Mucosa of rectum (tissue), 2 donors: ENCODE results near the gene SMARCC1.
"Not testable (repeated sequence)": the region's sequence is repeated elsewhere in the genome, so short reads cannot be mapped to it uniquely, and the experiment has no call there.

Experiments
- H3K27ac ChIP-seq, 2 donors: one replicate each; pipeline ENCODE4 v1.7.0; 2013; ENCODE audit warnings: inconsistent platforms in 2 of 2, low read depth in 2 of 2, low read length in 2 of 2
- H3K27me3 ChIP-seq, 2 donors: one replicate each; pipeline ENCODE4 v1.7.0; 2013; ENCODE audit warnings: low read length in 2 of 2; ENCODE audit not compliant: control insufficient read depth in 2 of 2, insufficient read depth in 2 of 2
- H3K36me3 ChIP-seq, 2 donors: one replicate each; pipeline ENCODE4 v1.7.0; 2013; ENCODE audit warnings: low read length in 2 of 2; ENCODE audit not compliant: control insufficient read depth in 2 of 2, insufficient read depth in 2 of 2
- H3K4me1 ChIP-seq, 2 donors: one replicate each; pipeline ENCODE4 v1.7.0; 2013; ENCODE audit warnings: low read length in 2 of 2, mild to moderate bottlenecking in 1 of 2; ENCODE audit not compliant: control insufficient read depth in 2 of 2, insufficient read depth in 2 of 2
- H3K4me3 ChIP-seq, 2 donors: one replicate each; pipeline ENCODE4 v1.7.0; 2013; ENCODE audit warnings: low read length in 2 of 2
- H3K9ac ChIP-seq, 2 donors: one replicate each; pipeline ENCODE4 v1.7.0; 2013; ENCODE audit warnings: low read length in 2 of 2, low read depth in 1 of 2, mild to moderate bottlenecking in 1 of 2
- H3K9me3 ChIP-seq, 2 donors: one replicate each; pipeline ENCODE4 v1.7.0; 2013; ENCODE audit warnings: low read length in 2 of 2; ENCODE audit not compliant: control insufficient read depth in 2 of 2
- donor health status: healthy.
- donor health status: Normal muscosa, but diverticular disease.

SMARCC1 gene

GRCh38 chr3:47743855-47744254, 37.8 kb downstream of the SMARCC1 start:
- no peaks in the 10 kb centered on the region for H3K4me1 ChIP-seq
- H3K9ac ChIP-seq: no peak overlapping the region
- H3K27ac ChIP-seq: no peak overlapping the region
- H3K27me3 ChIP-seq: no peaks in the 10 kb centered on the region
- H3K9me3 ChIP-seq: no peaks in the 10 kb centered on the region
- H3K4me3 ChIP-seq: no peak overlapping the region
- peaks cover 7 to 11% of the 10 kb centered on the region in 2 donors for H3K36me3 ChIP-seq

- not testable (repeated sequence) for H3K9ac ChIP-seq, H3K27ac ChIP-seq, H3K4me3 ChIP-seq, H3K27me3 ChIP-seq, H3K9me3 ChIP-seq, H3K4me1 ChIP-seq
- H3K36me3 ChIP-seq: peaks cover 7 to 11% of the 10 kb centered on the region in 2 donors
Measured at GRCh38 chr3:47743352-47743751, 38.3 kb downstream of the SMARCC1 start.

DNA sequence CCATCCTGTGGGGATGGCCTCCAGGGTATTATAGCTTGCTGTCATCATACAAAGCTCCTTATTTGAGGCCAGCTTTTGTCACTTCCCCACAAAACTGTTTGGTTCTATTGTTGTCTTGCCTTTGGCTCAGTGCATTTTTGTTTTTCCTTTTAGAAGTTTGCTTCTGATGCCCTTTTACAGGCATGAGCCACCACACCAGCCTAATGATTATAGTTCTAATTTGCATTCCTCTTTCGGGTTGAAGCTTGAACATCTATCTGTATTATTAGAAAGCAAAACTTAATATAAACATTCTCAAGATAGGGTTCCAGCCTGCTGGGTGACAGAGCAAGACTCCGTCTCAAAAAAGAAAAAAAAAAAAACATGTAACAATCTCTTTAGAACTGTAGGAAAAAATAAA, 39.8 kb downstream of the SMARCC1 start:
- Histone ChIP-seq H3K9ac (no peak overlapping the region), H3K36me3 (peaks cover 7 to 14% of the 10 kb centered on the region in 2 donors), H3K27me3 (no peaks in the 10 kb centered on the region), H3K27ac (no peak overlapping the region), H3K9me3 (no peaks in the 10 kb centered on the region), H3K4me3 (no peak overlapping the region), H3K4me1 (no peaks in the 10 kb centered on the region)

DNA sequence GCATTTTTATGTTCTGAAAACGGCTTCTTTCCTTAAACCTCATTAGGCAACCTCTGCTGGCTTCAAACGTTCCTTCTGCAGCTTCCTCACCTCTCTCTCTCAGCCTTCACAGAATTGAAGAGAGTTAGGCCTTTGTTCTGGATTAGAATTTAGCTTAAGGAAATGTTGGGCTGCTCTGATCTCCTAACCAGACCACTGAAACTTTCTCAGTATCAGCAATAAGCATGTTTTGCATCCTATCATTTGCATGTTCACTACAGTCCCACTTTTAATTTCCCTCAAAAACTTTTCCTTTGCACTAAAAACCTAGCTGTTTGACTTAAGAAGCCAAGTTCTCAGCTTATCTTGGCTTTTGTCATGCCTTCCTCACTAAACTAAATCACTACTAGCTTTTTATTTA, 49.5 kb downstream of the SMARCC1 start:
- H3K9ac ChIP-seq: no peak overlapping the region
- H3K4me3 ChIP-seq: no peak overlapping the region
- H3K36me3 ChIP-seq: peaks cover 36% of the 10 kb centered on the region in 2 donors
- no peak overlapping the region for H3K27ac ChIP-seq
- H3K9me3 ChIP-seq: no peaks in the 10 kb centered on the region
- H3K4me1 ChIP-seq: peaks cover 0 to 2% of the 10 kb centered on the region in 2 donors
- no peaks in the 10 kb centered on the region for H3K27me3 ChIP-seq

- H3K36me3 ChIP-seq: peaks cover 44 to 45% of the 10 kb centered on the region in 2 donors
- H3K4me3 ChIP-seq: no peak overlapping the region
- H3K9ac ChIP-seq: no peak overlapping the region
- peaks cover 0 to 2% of the 10 kb centered on the region in 2 donors for H3K4me1 ChIP-seq
- no peaks in the 10 kb centered on the region for H3K9me3 ChIP-seq
- H3K27ac ChIP-seq: no peak overlapping the region
- no peaks in the 10 kb centered on the region for H3K27me3 ChIP-seq
Measured at GRCh38 chr3:47731061-47731460, 50.6 kb downstream of the SMARCC1 start.

DNA sequence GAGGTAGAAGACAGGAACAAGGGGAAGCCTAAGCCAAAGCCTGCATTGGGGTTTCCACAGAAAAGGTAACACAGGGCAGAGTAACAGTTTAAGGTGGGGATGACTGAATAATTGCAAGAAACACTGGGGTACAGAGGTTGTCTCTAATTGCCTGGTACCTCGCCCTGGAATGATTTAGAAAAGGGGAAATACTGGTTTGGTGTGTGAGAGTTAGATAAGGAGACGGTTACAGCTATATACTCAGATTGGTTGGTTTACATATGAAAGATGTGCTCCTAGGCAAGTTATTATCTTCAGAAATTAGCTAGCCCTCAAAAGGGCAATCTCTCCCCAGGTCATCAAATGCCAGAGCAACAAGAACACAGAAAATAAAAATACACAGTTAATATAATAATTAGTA, 58.8 kb downstream of the SMARCC1 start:
- H3K27ac ChIP-seq: no peak overlapping the region
- H3K9ac ChIP-seq: no peak overlapping the region
- peaks cover 13 to 24% of the 10 kb centered on the region in 2 donors for H3K36me3 ChIP-seq
- H3K4me3 ChIP-seq: no peak overlapping the region
- no peaks in the 10 kb centered on the region for H3K27me3 ChIP-seq
- H3K4me1 ChIP-seq: no peaks in the 10 kb centered on the region
- no peaks in the 10 kb centered on the region for H3K9me3 ChIP-seq

- not testable (repeated sequence) for H3K27ac ChIP-seq, H3K9ac ChIP-seq, H3K4me1 ChIP-seq, H3K9me3 ChIP-seq, H3K27me3 ChIP-seq, H3K4me3 ChIP-seq
- H3K36me3 ChIP-seq: peaks cover 10 to 30% of the 10 kb centered on the region in 2 donors
Measured at GRCh38 chr3:47717448-47717847, 64.2 kb downstream of the SMARCC1 start.

DNA sequence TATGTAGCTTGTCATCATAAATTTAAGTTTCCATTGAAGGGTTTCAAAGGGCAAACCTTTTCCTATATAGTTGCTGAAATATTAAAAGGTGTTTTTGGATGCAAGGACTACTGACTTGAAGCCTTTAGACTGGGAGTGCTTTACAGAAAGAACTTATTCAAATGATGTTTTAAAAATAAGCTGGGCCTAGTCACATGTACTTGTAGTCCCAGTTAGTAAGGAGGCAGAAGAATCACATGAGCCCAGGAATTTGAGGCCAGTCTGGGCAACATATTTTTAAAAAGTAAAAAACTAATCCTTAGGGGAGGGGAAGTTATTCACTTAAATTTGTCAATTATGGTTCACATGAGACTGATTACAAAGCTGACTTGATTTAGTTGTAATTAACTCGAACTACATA, 65.0 kb downstream of the SMARCC1 start:
- H3K27me3 ChIP-seq: no peaks in the 10 kb centered on the region
- H3K36me3 ChIP-seq: peaks cover 10 to 32% of the 10 kb centered on the region in 2 donors
- no peak overlapping the region for H3K27ac ChIP-seq
- H3K4me3 ChIP-seq: no peak overlapping the region
- no peak overlapping the region for H3K9ac ChIP-seq
- H3K9me3 ChIP-seq: no peaks in the 10 kb centered on the region
- no peaks in the 10 kb centered on the region for H3K4me1 ChIP-seq

- H3K27ac ChIP-seq: no peak overlapping the region
- H3K9ac ChIP-seq: no peak overlapping the region
- no peaks in the 10 kb centered on the region for H3K27me3 ChIP-seq
- H3K4me3 ChIP-seq: no peak overlapping the region
- H3K4me1 ChIP-seq: no peaks in the 10 kb centered on the region
- H3K9me3 ChIP-seq: no peaks in the 10 kb centered on the region
- peaks cover 14 to 35% of the 10 kb centered on the region in 2 donors for H3K36me3 ChIP-seq
Measured at GRCh38 chr3:47715928-47716327, 65.8 kb downstream of the SMARCC1 start.

- Histone ChIP-seq H3K27me3 (no peaks in the 10 kb centered on the region), H3K9me3 (no peaks in the 10 kb centered on the region), H3K4me1 (no peaks in the 10 kb centered on the region), H3K27ac (no peak overlapping the region), H3K9ac (no peak overlapping the region), H3K36me3 (peaks cover 19 to 44% of the 10 kb centered on the region in 2 donors), H3K4me3 (no peak overlapping the region)
Measured at GRCh38 chr3:47714606-47715005, 67.1 kb downstream of the SMARCC1 start.

- no peak overlapping the region for H3K27ac ChIP-seq
- H3K9ac ChIP-seq: no peak overlapping the region
- H3K27me3 ChIP-seq: no peaks in the 10 kb centered on the region
- H3K4me3 ChIP-seq: no peak overlapping the region
- H3K9me3 ChIP-seq: no peaks in the 10 kb centered on the region
- H3K36me3 ChIP-seq: peaks cover 24 to 45% of the 10 kb centered on the region in 2 donors
- no peaks in the 10 kb centered on the region for H3K4me1 ChIP-seq
Measured at GRCh38 chr3:47713655-47714054, 68.0 kb downstream of the SMARCC1 start.
